NCI-H2227 treated with DMSO at 0.1 percent for 48 hours (cell line): ENCODE data around the gene PRDM16.

Experiments
- DNase-seq: peaks from one replicate; lab custom pipeline; 2025; lab: John Stamatoyannopoulos, UW

The PRDM16 gene

DNA sequence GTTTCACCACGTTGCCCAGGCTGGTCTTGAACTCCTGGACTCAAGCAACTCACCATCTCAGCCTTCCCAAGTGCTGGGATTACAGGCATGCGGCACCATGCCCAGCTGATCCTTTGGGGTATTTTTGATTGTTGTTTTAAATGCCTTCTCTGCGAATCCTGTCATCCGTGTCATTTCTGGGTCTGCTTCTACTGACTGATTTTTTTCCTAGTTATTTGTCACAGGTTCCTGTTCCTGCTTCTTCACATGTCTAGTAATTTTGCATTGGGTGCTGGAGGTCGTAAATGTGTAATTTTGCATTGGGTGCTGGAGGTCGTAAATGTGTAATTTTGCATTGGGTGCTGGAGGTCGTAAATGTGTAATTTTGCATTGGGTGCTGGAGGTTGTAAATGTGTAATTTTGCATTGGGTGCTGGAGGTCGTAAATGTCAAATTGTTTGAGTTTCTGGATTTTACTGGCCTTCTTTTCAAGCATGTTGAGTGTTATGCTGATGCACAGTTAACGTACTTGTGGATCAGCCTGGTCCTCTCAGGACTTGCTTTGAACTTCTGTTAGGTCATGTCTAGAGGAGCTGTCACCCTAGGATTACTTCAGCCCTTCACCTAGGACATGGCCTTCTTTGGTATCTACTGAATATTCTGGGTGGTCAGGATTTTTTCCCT lies 381.3 kb downstream of the PRDM16 start:
- no peak for DNase-seq

GRCh38 chr1:3450983-3451382 lies 382.0 kb downstream of the PRDM16 start:
- DNase-seq = no peak

DNA sequence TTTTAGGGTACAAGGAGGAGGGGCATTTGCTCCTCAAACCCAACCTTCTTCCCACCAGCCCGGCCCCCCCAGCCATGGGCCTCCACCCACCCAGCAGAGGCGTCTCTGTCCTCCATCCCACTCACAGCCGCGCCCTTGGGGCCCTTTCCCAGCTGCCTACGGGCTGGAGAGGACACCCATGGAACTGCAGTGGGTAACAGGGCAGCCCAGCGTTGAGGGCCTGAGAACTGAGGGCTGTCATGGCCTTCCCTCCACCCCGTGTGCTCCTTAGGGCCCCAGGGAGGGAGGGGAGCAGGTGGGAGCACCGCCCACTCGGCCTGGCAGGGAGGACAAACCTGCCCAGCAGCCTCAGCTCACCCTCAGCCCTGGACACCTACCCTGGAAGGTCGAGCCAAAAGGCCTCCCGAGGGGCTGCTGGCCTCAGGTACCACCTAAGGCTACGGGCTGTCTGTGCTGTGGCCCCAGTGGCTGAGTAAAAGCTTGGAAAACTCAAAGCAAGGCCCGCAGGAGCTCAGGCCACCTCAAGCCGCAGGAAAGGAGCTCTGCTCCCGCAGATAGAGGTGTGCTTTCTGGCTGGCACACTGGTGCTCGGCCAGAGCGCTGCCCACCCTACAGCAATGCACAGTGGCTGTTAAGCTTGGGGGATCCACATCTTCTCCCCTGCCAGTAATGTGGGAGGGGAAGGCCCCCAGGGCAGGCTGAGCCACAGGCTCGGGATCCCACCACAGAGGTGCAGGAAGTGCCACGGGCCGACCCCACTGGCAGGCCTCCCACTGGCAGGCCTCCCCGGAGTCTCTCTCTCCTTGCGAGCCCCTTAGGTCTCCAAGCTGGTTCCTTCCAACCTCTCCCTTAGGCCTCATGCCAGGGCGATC lies 383.2 kb downstream of the PRDM16 start:
- DNase-seq = no peak

- DNase-seq = no peak
These were observed 383.8 kb downstream of the PRDM16 start for GRCh38 chr1:3452866-3453175.

GRCh38 chr1:3453203-3453761 lies 384.3 kb downstream of the PRDM16 start:
- DNase-seq = peak; percentile 47

DNA sequence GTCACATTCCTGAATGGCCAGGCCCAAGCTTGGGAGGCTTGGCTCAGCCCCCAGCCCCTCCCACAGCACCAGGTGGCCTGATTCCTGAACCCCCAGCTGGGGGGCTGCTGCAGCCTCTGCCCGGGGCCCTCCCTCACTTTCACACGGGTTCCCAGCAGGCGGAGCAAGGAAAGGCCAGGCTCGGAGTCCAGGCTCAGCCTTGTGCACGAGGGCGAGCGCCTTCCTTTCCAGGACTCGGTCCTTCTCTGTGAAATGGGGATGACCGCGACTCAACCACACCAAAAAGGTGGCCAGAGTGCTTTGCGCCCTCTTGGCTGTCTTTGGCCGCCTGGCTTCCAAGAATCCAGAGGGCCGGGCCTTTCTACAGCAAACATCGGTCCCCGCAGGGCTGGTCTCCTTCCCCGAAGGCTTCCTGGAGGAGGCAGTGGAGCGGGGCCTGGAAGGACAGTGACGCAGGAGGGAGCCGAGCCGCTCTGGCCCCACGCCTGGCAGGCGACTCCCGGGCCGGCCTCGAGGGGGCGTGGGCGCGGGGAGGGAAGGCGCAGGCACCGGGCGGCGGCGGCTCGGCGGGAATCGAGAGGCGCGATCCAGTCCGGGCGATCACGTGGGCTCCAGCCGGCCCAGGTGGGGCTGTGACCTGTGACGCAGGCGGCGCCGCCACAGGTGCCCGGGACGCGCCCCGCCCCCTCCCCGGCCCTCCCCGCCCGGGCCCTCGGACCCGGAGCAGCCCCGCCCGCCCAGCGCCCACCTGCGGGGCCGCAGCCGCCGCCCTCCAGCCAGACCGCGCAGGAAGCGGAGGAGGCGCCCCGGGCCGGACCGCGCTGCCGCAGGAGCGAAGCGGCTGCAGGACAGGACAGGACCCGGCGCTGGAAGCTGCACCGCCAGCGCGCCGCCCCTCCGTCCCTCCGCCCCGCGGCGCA lies 385.1 kb downstream of the PRDM16 start, which contains the start of gene ARHGEF16:
ARHGEF16 (plus strand) TSS at position 775 of the 920 bp plus-strand sequence. CDS start 8,420 bp downstream, outside the sequence.
- peak; percentile 43 for DNase-seq

DNA sequence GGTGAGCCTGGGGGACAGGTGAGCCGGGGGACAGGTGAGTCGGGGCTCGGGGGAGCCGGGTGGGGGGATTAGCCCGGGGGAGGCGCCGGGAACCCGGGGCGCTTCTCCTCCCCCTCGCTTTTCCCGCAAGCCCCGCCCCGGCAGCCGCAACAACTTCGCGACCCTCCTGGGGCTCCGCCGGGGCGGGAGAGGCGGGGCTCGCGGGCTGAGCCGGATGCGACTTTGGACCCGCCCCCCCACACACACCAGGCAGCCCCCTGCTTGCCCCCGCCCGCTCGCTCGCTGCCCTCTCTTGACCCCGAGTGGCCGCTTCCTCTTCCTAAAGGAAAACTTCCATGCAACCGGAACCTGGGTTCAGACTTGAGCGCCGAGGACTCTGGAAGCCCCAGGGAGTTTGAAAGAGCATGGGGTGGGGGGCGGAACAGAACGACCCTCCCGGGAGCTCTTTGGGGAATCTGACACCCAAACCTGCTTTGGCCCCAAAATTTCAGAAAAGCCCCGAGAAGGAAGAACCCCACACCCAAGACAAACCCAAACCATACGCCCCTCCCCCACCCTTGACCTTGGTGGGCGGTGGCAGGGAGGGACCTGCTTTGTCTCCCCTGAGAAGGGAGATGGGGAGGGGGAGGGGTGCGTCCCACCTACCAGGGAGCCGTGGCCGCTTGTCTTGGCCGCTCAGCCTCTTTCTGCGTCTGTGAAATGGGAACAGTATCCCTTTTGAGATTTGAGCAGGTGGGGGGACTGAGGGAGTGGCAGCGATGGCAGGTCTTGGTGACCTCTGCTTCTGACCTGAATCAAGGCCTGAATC lies 386.0 kb downstream of the PRDM16 start:
- no peak for DNase-seq

DNA sequence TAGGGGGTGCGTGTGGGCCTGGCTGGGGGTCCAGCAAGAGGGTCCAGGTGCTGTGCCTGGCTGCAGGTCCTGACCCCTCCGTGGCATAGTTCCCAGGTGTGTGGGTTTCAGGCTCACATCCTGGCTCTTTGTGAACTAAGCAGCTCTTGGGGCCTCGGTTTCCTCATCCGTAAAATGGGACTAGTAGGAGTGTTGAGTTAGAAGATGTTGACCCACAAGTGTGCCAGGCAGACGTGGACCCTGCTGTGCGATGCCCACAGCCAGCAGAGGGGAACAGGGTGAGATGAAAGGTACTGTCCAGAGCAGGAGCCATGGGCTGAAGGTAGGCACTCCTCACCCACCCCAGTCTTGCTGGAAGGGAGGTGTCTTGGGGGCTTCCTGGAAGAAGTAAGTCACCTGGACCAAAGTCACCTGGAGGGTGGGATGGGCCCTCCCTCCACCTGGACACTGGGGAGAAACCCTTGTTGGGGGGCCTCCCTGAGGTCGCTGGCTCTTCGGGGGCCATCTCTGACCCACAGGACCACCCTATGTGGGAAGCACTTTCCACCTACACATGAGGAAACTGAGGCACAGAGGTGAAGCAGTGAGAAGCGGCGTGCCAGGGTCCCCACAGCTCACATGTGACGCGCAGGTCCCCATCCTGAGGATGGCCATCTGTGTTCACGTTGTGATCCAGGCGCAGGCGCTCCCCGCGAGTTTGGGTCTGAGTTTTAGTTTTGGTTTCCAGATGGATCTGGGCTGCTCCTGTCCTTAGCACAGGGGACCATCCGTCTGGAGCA lies 386.9 kb downstream of the PRDM16 start:
- DNase-seq = no peak

- no peak for DNase-seq
These were observed 387.5 kb downstream of the PRDM16 start for GRCh38 chr1:3456449-3456963.

GRCh38 chr1:3456964-3457909 lies 388.2 kb downstream of the PRDM16 start:
- DNase-seq = no peak

GRCh38 chr1:3457910-3458883 lies 389.2 kb downstream of the PRDM16 start:
- DNase-seq = no peak

- no peak for DNase-seq
These were observed 390.3 kb downstream of the PRDM16 start for GRCh38 chr1:3459051-3459908.

DNA sequence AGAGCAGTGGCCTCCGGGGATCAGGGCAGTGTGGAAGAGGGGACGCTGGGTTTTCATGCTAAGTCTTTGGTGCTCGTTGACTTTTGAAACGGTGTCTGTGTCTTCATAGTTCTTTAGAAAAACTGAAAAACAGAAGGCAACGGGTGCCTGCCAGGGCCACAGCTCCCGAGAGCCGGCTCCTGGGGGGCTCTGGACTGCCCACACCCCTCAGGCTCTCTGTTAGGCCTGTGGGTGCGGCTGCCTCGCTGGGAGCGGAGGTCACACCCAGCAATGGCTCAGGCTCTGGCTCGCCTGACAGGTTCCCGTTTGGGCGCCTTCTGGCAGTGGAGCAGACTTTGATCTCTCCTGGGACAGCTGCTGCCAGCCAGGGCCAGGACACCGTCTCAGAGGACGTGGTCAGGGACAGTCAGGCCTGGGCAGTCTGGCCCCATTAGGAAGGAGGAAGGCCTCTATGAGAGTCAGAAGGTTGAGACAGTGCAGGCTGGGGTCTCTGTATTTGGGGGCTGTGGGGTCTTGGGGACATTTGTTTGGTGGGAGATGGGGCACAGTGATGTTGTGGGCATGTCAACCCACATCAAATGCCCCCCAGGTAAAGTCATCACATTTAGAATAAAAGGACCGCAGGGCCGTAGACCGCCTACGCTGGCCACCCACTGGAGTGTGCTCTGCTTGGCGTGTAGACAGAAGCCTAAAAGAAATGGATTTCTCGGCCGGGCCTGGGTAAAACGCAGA lies 391.1 kb downstream of the PRDM16 start:
- no peak for DNase-seq

DNA sequence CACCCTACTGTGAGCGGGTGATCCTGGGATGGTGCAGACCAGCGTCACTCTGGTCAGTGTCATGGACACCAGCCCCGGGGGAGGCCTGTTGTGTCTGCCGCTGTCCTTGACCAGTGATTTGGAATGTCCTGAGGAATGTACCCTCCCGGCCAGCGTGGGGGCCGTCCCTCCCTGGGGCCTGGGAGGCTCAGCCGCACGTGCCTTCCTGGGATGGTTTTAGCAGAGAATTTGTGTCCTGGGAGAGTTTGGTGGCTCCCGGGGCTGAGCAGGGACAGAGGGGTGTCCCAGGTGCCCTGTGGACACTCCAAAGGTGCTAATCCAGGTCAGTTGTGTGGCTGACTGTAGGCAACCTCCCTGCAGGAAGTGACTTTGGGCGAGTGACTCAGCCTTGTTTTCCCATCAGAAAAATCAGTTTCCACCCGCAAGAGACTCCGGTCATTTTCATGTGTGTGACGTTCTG lies 391.7 kb downstream of the PRDM16 start:
- no peak for DNase-seq

GRCh38 chr1:3461238-3461933 lies 392.4 kb downstream of the PRDM16 start:
- no peak for DNase-seq

DNA sequence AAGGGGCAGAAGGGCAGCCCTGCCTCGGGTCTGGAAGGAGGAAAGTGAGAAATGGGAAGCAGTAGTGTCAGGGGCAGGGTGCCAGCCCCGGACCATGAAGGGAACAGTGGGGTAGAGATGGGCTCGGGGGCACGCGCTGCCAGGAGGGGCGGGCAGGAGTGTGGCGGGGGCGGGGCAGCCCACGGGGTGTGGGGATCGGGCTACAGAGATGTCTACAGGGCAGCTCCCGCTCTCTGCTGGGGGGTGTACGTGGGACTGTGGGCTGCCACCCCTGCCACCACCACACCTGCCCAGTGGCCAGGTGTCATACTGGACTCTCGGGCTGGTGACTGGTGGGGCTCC lies 392.9 kb downstream of the PRDM16 start:
- DNase-seq = no peak
